ENCODE results near the gene STAG1.

Gene STAG1

DNA sequence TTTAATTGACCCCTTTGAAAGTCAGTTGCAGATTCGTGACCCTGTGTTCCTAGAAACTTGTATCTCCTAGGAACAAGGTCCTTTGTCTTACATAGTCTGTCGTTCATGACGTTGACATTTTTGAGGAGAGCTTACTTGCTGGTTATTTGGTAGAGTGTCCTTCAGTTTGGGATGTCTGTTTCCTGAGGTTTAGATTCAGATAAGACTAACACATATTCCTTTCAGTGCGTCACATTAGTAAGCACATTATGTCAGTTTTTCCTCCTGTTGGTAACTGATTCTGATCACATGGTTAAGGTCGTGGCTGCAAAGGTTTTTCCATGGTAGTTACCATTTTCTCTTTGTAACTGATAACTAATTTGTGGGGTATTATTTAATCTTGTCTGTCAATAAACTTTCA is 421.3 kb downstream of the STAG1 start:
- no peak for DNase-seq (ENCODE audit: low read depth)
- H3K4me3 ChIP-seq (ENCODE audit: control insufficient read depth, low read depth, low read length) = no peak overlapping the region
- TF ChIP-seq, protein P1, sequence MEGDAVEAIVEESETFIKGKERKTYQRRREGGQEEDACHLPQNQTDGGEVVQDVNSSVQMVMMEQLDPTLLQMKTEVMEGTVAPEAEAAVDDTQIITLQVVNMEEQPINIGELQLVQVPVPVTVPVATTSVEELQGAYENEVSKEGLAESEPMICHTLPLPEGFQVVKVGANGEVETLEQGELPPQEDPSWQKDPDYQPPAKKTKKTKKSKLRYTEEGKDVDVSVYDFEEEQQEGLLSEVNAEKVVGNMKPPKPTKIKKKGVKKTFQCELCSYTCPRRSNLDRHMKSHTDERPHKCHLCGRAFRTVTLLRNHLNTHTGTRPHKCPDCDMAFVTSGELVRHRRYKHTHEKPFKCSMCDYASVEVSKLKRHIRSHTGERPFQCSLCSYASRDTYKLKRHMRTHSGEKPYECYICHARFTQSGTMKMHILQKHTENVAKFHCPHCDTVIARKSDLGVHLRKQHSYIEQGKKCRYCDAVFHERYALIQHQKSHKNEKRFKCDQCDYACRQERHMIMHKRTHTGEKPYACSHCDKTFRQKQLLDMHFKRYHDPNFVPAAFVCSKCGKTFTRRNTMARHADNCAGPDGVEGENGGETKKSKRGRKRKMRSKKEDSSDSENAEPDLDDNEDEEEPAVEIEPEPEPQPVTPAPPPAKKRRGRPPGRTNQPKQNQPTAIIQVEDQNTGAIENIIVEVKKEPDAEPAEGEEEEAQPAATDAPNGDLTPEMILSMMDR (IDR thresholded peaks at IDR 0.05; ENCODE audit: control insufficient read depth, insufficient read depth, low read depth, low read length, missing control alignments) = no peak

- TF ChIP-seq, protein P1 (IDR thresholded peaks at IDR 0.05; ENCODE audit: control insufficient read depth, insufficient read depth, low read depth, low read length, missing control alignments) = no peak
- no peak for DNase-seq (ENCODE audit: low read depth)
- H3K4me3 ChIP-seq (ENCODE audit: control insufficient read depth, low read depth, low read length) = no peak overlapping the region
Observed at GRCh38 chr3:136329593-136329992, 422.6 kb downstream of the STAG1 start.

DNA sequence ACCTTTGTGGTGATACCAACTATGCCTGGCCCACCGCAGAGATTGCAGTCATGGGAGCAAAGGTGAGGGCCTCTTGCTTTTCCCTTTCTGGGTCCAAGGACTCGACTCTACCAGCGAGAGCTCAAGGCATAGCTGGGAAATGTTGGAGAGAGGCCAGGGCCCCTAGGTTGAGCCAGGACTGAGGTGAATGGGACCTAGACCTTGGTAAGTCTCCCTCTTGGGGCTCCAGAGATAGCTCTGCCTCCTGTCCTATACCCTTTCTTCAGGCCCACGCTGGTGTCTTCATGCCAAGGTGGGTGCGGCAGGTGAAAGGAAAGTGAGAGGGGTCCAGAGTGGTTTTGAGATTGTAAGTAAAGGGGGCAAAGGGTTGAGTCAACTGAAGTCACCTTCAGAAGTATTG is 424.5 kb downstream of the STAG1 start:
- TF ChIP-seq, protein P1 (IDR thresholded peaks at IDR 0.05; ENCODE audit: control insufficient read depth, insufficient read depth, low read depth, low read length, missing control alignments) = no peak
- H3K4me3 ChIP-seq (ENCODE audit: control insufficient read depth, low read depth, low read length) = no peak overlapping the region
- DNase-seq (ENCODE audit: low read depth) = no peak

- DNase-seq (ENCODE audit: low read depth) = no peak
- no peak overlapping the region for H3K4me3 ChIP-seq (ENCODE audit: control insufficient read depth, low read depth, low read length)
- TF ChIP-seq, protein P1 (IDR thresholded peaks at IDR 0.05; ENCODE audit: control insufficient read depth, insufficient read depth, low read depth, low read length, missing control alignments) = no peak
Observed at GRCh38 chr3:136326316-136326715, 425.9 kb downstream of the STAG1 start.

GRCh38 chr3:136311968-136312367 is 440.2 kb downstream of the STAG1 start:
- TF ChIP-seq, protein P1 (IDR thresholded peaks at IDR 0.05; ENCODE audit: control insufficient read depth, insufficient read depth, low read depth, low read length, missing control alignments) = no peak
- no peak for DNase-seq (ENCODE audit: low read depth)
- H3K4me3 ChIP-seq (ENCODE audit: control insufficient read depth, low read depth, low read length) = no peak overlapping the region

GRCh38 chr3:136311261-136311660 is 440.9 kb downstream of the STAG1 start:
- TF ChIP-seq, protein P1 (IDR thresholded peaks at IDR 0.05; ENCODE audit: control insufficient read depth, insufficient read depth, low read depth, low read length, missing control alignments) = no peak
- H3K4me3 ChIP-seq (ENCODE audit: control insufficient read depth, low read depth, low read length) = no peak overlapping the region

DNA sequence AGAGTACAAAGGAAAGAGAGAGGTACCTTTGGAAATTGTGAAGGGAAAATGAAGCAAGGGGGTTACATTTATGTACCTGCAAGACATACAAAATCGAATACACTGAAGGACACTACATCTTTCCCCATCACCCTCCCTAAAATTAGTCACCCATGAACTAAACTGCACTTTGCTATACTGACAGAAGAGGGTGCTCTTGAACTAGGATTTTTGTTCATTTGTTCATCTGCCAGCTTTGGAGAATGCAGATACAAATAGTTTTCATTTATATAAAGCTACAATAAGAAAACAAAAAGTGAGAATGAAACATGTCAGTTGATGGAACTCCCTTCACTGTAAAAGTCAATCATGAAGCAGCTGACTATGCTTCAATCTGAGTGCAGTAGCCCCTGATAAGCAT is 446.3 kb downstream of the STAG1 start:
- no peak for DNase-seq (ENCODE audit: low read depth)
- TF ChIP-seq, protein P1 (IDR thresholded peaks at IDR 0.05; ENCODE audit: control insufficient read depth, insufficient read depth, low read depth, low read length, missing control alignments) = no peak
- no peak overlapping the region for H3K4me3 ChIP-seq (ENCODE audit: control insufficient read depth, low read depth, low read length)

More at GRCh38 chr3:136311261-136311660, 440.9 kb downstream of the STAG1 start:
- no peak for DNase-seq (ENCODE audit: low read depth)
